K562 treated with DMSO at 1 percent for 12 hours (cell line): ENCODE measurements around the gene CKAP2. TPM values are rescaled to one million over a fixed set of nuclear protein-coding genes. Genes with fewer than 3 reads are reported as not detected.

ENCODE experiments used
- total RNA-seq: library from RNA; unstranded; fragments of 300-600 nt; gene quantifications from 2 replicates; pipeline ENCODE4 v1.2.3, GENCODE V29; 2022; ENCODE audit not compliant: insufficient read depth

Gene CKAP2
- 16.9 and 53.4 TPM in 2 replicates for total RNA-seq

GRCh38 chr13:52454820-52455676 lies at the start of gene CKAP2:
Gene CKAP2 (plus strand): TSS chr13:52455478. CDS start chr13:52455557, 79 bp downstream.

GRCh38 chr13:52405767-52406494 lies 49.3 kb upstream of the CKAP2 start, which contains the start of gene THSD1:
Gene THSD1 (minus strand): TSS chr13:52406172. CDS start chr13:52402600, 3,572 bp downstream.

GRCh38 chr13:52450012-52450792 lies 5.1 kb upstream of the CKAP2 start, which contains the start of gene VPS36:
Gene VPS36 (minus strand): TSS chr13:52450634. CDS start chr13:52450594, 40 bp downstream.

Other genes starting within 250 kb of the CKAP2 start
- gene THSD1, start 49.3 kb upstream of the CKAP2 start, total RNA-seq, result 0.47 TPM in 1 of 2 replicates, not detected in the other
- 4.6 and 14.3 TPM in 2 replicates for gene VPS36, start 4.8 kb upstream of the CKAP2 start, total RNA-seq
- gene HNRNPA1L2, start 187.0 kb downstream of the CKAP2 start, total RNA-seq, result 4.1 and 8.0 TPM in 2 replicates
- 39.1 and 55.4 TPM in 2 replicates for gene SUGT1, start 197.4 kb downstream of the CKAP2 start, total RNA-seq